NCI-H2227 (cell line): ENCODE measurements around the gene COLEC12.

ENCODE experiments used
- DNase-seq: peaks from one replicate; lab custom pipeline; 2025; ENCODE audit not compliant: unreplicated experiment; lab: John Stamatoyannopoulos, UW

The COLEC12 gene

GRCh38 chr18:446941-447560 is 53.5 kb downstream of the COLEC12 start:
- DNase-seq: no peak

DNA sequence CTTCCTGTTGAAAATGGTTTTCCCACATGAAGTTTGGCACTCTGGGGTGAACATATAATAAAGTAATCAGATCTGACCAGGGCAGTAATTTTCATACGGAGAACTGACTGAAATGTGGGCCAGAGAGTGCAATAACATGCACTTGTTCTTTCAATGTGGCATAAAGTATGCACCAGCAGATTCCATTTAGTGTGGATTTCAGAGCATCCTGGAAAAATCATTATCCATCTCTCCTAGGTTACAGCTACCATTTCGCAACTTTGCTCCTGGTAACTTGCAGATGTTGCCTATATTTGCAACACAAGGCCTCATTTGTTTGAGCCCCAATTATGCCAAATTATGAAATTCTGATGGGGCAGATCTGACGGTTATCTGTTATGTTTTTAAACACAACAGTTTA is 55.4 kb downstream of the COLEC12 start:
- no peak for DNase-seq

DNA sequence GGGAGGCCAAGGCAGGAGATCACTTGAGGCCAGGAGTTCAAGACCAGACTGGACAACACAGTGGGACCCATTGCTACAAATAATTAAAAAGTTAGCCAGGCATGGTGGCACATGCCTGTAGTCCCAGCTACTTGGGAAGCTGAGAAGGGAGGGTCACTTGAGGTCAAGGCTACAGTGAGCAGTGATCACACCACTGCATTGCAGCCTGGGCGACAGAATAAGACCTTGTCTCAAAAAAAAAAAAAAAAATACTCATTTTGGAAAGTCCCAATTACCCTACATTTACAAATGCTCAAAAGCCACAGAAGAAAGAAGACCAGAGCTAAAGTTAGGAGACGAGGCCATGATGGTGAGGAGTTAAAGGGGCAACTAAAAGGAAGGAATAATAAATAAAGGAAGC is 61.9 kb downstream of the COLEC12 start:
- no peak for DNase-seq

GRCh38 chr18:435940-436339 is 64.6 kb downstream of the COLEC12 start:
- DNase-seq: no peak

DNA sequence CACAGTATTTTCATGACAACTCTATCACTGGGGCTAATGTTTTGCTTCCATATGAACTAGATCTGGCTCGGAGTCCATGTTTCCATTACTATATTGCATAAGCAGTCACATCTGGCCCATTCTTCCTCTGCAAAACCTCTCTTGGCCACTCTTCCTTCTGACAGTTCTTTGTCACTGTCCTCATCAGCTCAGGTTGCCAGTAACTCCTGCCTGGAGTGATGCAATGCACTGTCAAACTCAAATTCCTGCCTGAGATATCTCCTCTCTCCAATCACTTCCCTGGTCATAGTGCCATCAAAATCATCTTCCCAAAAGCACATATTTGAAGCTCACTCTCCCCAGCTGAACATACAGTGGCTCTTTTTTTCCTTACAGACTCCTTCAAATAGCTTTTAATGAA is 66.1 kb downstream of the COLEC12 start:
- DNase-seq: no peak

DNA sequence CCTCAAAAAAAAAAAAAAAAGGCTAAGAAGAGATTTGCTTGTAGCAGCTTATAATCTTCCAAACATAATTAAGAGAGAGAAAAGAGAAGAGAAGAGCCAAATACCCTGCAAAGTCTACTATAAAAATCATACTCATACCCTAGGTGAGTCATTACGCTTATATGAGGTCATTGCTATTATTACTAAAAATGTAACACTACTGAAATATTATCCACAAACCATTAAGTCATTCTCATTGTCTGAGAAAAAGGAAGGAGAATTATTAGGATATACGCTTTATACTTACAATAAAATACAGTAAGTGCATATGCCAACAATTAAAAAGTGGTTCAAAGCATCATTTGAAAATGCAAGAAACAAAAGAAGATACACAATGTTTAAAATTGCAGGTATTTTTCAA is 66.5 kb downstream of the COLEC12 start:
- DNase-seq: no peak

GRCh38 chr18:433298-433697 is 67.2 kb downstream of the COLEC12 start:
- no peak for DNase-seq

DNA sequence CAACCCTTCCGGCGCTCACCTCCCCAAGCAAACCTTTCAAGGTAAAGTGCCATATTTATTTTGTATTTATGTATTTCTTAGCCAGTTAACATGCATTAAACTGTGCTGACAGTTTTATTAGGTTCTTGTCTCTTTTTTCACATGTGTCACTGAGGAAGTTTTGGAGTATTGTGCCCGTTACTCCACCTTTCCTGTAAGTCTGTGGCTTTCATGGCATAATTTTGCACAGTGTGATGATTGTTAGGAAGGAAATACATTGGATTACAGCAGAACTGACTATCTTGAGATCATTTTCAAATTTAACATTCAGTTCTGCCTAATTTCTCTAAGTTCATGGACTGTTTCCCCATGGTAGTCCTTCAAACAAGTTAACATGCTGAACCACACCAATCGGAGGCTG is 67.7 kb downstream of the COLEC12 start:
- DNase-seq: no peak

DNA sequence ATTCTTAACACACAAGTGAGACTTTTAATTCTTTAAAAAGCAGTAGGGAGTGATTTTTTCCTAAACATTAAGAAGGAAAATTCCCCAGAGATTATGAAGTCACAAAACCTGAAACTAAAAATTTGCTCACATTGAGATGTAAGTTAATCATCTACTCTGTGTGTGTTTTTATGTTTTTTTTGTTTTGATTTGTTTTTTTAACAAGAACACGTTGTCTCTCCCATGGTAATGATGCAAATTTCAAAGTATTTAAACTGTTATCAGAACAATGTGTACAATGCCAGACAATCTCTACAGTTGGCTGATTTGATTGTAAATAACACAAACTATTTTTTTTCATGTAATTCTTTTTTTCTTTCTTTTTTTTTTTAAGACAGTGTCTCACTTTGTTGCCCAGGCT is 71.5 kb downstream of the COLEC12 start:
- no peak for DNase-seq

DNA sequence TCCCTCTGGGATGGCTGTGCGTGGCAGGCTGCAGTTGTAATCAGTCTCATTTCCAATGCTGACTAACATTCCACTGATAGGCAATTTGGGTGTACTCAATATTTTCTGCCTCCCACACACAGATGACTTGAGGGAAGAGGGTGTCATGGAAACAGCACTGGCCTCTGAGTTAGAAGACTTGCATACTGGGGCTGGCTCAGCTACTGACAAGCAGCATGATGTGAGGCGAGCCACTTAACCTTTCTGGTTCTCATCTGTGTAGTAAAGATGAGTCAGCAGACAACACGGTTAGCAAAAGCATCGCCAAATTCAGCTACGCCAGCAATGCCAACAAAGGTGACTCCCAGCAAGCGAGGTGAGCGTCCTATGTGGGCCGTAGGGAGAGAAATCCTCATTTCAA is 73.5 kb downstream of the COLEC12 start:
- DNase-seq: peak; percentile 43

DNA sequence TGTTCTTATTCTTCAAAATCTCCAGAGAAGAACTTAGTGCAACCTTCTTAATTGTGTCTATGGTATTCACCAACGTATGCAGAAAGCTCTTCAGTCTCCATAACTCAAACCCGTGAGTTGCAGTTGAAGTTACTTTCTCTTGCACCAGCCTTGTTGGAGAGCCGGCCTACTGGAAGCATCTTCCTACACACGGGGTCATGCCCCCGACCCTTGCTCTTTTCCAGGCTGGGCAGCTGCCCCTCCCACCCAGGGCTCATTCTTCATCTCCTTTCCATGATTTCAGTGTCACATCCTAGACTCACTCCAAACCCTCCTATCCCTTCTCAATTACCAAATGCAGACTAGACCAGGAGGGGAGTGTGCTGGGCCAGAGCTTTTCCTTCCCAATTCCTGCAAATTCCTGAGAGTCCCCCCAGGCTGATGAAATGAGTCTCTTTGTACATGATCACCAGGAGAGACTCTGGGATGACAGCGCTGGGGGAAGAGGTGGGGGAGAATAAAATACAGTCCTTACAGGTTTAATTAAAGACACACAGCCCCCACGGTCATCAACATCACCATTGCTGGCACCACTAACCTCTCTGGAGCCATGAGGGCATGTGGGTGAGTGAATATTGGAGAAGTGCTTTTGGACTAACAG is 75.3 kb downstream of the COLEC12 start:
- DNase-seq: no peak

- no peak for DNase-seq
Observed at GRCh38 chr18:424668-425067, 75.8 kb downstream of the COLEC12 start.

- DNase-seq: no peak
Observed at GRCh38 chr18:424071-424661, 76.3 kb downstream of the COLEC12 start.

DNA sequence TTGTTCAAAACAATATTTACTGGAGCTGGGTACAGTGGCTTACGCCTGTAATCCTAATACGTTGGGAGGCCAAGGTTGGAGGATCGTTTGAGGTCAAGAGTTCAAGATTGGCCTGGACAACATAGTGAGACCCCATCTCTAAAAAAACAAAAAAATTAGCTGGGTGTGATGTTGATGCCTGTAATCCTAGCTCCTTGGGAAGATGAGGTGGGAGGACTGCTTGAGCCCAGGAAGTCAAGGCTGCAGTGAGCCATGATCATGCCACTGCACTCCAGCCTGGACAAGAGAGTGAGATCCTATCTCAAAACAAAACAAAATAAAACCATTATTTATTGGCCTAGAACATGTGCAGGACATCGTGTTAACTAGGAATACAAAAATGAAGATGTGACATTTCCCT is 77.5 kb downstream of the COLEC12 start:
- DNase-seq: no peak

- no peak for DNase-seq
Observed at GRCh38 chr18:421247-422155, 79.0 kb downstream of the COLEC12 start.

DNA sequence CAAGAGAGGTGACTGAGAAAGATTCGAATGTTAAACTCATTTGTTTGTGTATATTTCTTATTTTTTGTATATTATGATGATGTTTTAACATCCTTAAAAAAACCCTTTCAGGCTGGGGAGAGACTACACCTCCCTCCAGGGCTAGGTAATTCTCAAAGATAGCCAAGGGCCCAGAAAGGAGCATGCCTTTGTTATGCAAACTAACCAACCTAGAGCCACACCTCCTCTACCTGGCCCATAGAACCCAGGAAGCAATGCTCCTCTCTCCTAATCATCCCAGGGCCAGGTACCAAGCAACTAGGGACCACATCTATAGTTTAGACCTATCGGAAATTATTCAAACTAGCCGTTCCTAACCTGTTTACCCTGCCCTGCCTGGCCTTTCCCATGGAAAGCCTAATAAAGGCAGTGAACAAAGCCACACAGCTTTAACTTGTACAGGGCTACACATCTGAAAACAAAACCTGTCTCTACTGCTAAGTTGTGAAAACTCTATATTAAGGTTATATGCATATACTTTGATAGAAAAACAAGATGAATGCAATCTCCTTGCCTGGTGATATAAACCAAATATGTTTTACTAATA is 79.7 kb downstream of the COLEC12 start:
- no peak for DNase-seq

DNA sequence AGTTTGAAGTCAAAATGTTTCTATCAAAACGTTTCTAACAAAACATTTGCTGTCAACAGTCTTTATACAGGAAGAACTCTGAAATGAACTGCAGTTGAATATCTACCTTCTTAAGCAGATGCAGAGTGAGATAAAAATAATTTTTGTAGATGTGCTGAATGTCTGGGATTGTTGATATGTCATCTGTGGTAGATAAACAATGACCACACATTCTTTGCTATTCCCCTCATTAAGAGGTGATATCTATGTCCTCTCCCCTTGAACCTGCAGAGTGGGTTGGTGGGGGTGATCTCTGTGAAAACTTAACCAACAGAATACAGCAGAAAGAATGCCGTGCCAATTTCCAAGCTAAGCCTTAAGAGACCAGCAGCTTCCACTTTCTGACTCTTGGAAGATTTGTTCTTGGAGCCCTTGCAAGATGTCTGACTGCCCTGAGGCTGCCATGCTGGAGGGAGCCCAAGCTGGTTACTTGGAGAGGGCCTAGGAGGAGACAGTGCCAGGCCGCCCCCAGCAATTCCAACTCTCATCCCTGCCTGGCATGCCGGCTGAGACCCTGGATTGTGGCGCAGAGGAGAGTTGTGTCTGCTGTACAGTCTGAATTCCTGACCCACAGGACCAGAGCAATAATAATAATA is 80.8 kb downstream of the COLEC12 start:
- DNase-seq: no peak

DNA sequence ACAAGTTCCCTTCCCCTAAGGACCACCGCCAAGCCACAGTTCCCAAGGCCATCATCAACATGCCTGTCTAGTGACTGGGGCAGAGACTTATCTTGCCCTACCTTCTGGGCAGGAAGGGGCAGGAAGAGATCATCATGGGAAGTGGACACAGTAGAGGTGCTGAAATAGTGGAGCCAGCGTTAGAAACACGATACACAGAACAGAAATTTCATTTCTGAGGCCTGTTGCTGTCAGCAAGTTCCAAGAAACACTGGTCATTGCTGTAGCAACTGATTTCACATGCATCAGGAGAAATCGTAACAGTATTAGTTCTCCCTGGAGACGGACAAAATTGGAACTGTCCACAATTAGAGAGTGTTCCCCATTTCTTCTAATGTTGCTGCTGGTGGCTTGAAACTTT is 83.0 kb downstream of the COLEC12 start:
- no peak for DNase-seq

DNA sequence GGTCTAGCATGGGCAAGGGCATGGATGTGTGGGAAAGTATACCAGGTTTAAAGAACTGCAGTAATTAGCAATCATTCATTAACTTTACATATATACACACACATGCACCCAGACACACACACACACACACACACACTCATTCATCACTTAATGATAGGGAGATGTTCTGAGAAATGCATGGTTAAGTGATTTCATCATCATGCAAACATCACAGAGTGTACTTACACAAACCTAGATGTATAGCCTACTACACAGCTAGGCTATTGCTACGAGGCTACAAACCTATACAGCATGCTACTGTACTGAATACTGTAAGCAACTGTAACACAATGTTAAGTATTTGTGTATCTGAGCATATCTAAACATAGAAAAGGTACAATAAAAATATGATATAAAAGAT is 83.6 kb downstream of the COLEC12 start:
- no peak for DNase-seq

DNA sequence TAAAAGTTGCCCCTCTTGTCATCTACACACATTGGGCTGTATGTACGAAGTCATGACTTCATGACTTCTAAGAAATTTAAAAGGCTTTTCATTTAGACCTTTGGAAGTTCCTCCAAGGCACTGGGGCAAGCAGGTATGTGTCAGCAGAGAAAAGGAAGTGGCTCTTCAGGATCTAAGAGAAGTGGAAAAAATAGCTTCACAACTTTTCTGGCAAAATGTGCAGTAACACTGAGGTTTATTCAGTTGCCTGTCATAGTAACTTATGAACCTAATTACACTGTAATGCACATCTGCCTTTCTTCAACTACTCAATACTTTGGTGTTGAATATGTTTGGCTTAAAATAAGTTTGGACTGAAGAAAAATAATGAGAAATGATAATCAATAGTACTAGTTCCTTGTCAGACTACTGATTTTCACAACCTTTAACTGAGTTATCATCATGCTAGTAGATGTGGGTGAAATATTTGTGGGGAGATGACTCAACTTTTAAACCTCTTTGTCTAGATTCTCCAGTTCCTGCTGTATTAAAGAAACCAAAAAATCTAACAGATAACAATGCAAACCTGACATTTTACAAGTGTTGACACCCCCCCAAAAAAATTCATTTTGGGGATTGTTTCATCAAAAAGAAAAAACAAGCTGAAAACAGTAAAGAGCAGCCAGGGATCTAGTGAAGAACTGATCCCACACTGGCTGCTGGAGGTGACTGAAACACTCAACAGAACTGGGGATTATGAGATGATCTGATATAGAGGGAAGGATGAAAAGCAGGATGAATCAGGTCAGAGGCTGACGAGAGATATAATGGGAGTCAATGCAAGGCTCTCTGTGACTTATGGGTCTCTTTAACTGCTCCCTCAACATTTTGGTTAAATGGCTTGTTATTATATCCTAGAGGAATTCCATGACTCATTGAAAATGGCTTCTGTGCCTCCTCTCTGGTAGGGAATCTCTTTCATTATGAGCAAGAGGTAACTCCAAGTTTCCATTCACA is 84.6 kb downstream of the COLEC12 start:
- no peak for DNase-seq
